B cell (primary cell): ENCODE measurements around the gene PRKN.

Source experiments
- EZH2 ChIP-seq: IDR thresholded peaks from 2 replicates; pipeline ENCODE4 v1.6.1; 2012; ENCODE audit warnings: borderline replicate concordance, low read depth, mild to moderate bottlenecking, moderate library complexity, low read length; ENCODE audit not compliant: insufficient read depth, poor library complexity, severe bottlenecking
- TF ChIP-seq, protein P1 (sequence below): fragments of 200-600 bp; IDR thresholded peaks from one replicate; pipeline ENCODE4 v1.8.0; 2022; ENCODE audit warnings: antibody characterized with exemption, mild to moderate bottlenecking

DNA sequence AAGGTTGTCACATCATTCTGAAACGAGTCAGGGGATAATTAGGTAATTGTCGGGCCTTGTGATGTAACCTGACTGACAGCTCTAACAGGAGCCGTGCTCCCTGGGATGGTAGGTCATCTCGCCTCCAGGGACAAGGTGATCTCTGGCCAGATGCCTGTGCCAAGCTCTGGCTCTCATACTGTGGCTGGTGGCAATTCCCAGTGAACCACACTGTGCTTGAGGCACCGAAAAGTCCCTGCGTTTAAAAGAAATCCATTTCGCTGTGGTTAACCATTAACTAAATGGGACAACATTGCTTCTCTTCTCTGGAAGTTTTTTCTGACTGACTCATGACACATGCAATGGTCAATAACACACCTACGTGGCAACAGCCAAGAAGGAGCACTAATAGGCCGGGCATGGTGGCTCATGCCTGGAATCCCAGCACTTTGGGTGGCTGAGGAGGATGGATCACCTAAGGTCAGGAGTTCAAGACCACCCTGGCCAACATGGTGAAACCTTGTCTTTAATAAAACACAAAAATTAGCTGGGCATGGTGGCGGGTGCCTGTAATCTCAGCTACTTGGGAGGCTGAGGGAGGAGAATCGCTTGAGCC, 669.2 kb downstream of the PRKN start:
- TF ChIP-seq, protein P1, sequence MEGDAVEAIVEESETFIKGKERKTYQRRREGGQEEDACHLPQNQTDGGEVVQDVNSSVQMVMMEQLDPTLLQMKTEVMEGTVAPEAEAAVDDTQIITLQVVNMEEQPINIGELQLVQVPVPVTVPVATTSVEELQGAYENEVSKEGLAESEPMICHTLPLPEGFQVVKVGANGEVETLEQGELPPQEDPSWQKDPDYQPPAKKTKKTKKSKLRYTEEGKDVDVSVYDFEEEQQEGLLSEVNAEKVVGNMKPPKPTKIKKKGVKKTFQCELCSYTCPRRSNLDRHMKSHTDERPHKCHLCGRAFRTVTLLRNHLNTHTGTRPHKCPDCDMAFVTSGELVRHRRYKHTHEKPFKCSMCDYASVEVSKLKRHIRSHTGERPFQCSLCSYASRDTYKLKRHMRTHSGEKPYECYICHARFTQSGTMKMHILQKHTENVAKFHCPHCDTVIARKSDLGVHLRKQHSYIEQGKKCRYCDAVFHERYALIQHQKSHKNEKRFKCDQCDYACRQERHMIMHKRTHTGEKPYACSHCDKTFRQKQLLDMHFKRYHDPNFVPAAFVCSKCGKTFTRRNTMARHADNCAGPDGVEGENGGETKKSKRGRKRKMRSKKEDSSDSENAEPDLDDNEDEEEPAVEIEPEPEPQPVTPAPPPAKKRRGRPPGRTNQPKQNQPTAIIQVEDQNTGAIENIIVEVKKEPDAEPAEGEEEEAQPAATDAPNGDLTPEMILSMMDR: no peak
- TF ChIP-seq EZH2: no peak
